Amniotic epithelial cell (primary cell): Measurements from ENCODE around the gene SLC34A3.
"Not testable (repeated sequence)": the region's sequence is repeated elsewhere in the genome, so short reads cannot be mapped to it uniquely, and the experiment has no call there.

Source experiments
- DNase-seq: peaks from one replicate; pipeline ENCODE4 v3.0.0-alpha.2; 2010; ENCODE audit warnings: low read depth

Gene SLC34A3

GRCh38 chr9:137241490-137242268 is 11.0 kb downstream of the SLC34A3 start:
- no peak for DNase-seq

GRCh38 chr9:137242269-137243203 is 11.8 kb downstream of the SLC34A3 start:
- DNase-seq = no peak

DNA sequence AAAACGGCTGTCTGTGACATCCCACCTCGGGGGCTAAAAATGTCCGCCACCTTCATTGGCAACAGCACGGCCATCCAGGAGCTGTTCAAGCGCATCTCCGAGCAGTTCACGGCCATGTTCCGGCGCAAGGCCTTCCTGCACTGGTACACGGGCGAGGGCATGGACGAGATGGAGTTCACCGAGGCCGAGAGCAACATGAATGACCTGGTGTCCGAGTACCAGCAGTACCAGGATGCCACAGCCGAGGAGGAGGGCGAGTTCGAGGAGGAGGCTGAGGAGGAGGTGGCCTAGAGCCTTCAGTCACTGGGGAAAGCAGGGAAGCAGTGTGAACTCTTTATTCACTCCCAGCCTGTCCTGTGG is 12.5 kb downstream of the SLC34A3 start:
- DNase-seq = not testable (repeated sequence)

DNA sequence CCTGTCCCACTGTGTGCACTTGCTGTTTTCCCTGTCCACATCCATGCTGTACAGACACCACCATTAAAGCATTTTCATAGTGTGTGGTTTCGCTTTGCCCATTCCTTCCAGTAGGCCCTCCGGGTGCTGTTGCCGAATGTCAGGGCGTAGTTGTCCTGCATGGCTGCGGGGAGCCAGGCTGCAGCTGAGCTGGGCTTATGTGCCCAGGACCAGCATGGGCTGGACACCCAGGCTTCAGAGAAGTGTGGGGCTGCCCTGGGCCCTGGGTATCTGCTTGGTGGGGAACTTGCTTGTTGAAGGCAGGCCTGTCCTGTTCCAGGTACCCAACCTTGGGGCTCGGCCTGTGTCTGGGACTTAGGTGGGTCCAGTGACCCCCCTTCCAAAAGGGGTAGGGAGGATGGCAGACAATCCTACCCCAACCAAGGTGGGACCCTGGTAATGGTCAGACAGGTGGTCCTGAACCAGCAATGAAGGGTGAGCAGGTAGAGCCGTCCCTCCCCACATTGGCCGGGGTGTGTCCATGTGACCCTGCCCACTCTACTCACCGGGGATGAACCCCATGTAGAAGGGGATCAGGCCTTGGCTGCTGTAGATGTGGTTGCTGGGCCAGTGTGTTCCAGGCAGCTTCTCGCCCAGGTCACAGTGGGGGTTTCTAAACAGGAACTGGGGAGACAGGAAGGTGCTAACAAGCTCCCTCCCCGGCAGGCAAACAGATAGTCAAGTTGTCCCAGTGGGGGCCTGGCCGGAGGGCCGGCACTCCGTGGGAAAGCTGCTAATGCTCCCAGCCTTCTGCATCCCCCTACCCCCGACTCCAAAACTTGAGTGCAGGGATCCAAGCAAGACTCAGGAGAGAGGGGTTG is 13.2 kb downstream of the SLC34A3 start:
- no peak for DNase-seq

- DNase-seq = no peak
Observed at GRCh38 chr9:137244486-137245449, 14.1 kb downstream of the SLC34A3 start.

DNA sequence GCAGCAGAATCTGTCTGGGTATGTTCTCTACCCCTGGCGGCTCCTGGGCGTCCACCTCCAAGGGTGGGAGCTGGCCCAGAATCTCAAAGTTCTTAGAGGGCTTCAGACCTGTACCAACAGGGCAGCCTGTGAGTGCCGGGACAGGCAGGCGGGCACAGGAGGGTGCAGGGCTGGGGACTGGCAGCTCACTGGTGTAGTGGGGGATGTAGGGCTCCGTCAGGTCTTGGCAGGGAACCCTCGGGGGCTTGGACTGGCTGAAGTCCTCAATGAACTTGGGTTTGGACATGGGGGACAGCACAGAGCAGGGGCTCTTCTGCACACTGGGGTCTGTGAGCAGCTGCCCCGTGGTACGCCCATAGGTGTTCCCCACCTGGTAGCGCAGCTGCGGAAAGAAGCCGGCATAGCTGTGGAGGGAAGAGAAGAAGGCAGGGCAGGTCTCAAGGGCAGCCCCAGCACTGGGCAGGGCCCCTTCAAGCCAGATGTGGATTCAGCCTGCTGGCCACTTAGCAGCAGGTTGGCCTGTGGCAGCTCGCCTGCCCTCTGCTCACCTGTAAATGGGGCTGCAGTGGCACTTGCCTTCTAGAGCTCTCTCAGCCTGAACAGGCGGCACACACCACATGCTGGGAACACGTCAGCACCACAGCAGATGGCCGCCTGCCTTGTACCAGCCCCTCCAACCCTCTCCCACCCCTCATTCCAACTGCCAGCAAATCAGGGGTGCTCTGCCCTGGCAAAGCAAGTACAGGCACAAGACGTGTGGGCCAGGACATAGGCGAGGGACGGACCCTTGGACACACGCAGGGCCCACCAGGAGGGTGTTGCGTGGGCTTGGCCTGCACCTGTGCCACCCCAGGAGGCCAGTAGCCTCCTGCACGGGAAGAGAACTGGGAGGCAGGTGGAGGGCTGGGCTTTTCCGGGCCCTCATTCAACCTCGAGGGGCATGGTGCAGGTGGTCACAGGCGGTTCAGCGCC is 15.0 kb downstream of the SLC34A3 start:
- no peak for DNase-seq

GRCh38 chr9:137247135-137247915 is 16.6 kb downstream of the SLC34A3 start:
- DNase-seq = peak; percentile 62

DNA sequence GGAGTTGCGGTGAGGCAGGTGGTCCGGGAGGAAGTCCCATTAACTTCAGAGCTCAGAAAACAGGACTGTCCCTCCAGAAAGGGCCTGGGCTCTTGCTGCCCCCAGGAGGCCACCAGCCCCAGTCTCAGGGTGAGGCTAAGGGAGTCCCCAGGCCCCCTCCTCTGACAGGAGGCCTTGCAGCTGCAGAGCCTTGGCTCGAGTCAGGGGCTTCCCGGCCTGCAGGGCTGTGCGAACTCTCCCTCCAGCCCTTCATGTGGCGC is 17.1 kb downstream of the SLC34A3 start:
- DNase-seq = no peak

DNA sequence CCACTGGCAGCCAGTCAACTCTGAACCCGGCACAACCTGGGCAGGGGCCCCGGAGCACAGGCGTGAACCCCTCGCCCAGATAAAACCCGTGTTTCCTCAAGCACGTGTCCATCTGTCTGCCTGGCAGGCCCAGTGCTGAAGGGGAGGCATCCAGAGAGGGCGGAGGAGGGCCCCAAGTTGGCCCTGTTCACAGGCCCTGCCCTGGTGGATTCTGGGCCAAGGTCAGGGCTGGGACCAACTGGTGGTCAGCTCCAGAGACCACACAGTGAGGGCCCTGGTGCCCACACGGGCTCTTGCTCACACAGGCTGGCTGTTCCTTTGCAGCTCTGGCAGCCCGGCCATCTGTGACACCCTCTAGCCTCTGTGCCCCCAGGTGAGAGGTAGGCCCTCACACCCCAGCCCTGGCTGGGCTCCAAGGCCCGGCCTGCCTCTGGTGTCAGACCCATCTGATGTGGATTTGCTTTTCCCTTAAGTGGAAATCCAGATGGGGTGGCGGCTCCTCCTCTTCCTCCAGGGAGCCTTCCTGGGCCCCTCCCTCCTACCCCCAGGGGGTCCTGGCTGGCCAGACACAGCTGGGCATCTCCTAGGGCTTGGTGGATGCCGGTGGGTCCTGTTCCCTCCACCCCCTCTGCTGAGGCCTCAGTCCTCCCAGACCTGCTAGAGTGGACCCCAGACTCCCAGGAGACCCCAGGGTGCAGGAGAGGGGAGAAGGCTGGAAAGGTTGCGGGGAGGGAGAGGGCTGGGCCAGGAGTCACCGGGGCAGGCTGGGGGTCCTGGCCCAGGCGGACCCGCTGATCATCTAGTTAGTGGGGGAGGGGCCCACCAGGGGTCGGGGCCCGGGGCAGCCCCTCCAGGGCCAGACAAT is 19.9 kb downstream of the SLC34A3 start:
- DNase-seq = no peak

GRCh38 chr9:137251194-137251461 is 20.4 kb downstream of the SLC34A3 start, which contains the start of gene STPG3:
STPG3 (plus strand) TSS chr9:137251286; CDS start chr9:137251287, 1 bp downstream.
- no peak for DNase-seq

GRCh38 chr9:137251490-137252268 is 21.0 kb downstream of the SLC34A3 start:
- no peak for DNase-seq

DNA sequence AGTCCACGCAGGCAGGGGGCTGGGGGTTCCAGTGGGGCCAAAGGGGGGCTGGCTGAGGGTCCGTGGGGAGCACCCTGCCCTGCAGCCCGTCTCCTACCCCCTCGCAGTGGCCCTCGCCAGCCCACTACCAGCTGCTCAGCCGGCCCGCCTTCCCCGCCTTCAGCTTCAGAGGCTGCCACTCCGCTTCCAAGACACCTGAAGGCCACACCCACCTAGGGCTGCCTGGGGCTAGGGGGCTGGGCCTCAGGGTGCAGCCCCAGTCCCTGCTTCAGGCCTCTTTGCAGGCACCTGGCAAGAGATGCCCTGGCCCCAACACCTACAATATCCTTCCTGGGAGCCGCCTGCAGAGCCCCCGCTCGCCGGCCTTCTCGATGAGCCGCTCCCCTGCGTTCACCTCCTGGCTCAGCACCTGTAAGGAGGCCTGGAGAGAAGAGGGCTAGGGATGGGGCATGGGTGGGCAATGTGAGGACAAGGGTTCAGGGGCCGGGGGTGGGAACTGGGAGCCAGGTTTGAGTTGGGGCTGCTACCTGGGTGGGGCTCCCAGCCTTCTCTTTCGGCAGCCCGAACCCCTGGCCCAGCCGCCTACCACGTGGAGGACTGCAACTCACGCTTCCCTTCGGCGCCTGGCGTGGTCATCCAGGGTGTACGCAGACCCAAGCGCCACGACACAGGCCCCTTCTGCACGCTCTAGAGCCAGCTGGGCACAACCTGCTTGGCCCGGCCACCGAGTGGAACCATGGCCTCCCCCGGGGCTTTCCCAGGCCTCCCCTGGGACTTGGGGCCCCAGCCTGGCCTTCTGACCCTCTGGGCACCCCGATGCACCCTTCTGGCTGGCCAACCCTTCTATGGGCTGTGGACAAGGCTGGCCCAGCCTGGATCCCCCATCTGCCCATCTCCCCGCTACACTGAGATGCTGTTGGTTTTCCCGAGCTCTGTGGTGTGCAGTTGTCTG is 22.1 kb downstream of the SLC34A3 start:
- DNase-seq = no peak

DNA sequence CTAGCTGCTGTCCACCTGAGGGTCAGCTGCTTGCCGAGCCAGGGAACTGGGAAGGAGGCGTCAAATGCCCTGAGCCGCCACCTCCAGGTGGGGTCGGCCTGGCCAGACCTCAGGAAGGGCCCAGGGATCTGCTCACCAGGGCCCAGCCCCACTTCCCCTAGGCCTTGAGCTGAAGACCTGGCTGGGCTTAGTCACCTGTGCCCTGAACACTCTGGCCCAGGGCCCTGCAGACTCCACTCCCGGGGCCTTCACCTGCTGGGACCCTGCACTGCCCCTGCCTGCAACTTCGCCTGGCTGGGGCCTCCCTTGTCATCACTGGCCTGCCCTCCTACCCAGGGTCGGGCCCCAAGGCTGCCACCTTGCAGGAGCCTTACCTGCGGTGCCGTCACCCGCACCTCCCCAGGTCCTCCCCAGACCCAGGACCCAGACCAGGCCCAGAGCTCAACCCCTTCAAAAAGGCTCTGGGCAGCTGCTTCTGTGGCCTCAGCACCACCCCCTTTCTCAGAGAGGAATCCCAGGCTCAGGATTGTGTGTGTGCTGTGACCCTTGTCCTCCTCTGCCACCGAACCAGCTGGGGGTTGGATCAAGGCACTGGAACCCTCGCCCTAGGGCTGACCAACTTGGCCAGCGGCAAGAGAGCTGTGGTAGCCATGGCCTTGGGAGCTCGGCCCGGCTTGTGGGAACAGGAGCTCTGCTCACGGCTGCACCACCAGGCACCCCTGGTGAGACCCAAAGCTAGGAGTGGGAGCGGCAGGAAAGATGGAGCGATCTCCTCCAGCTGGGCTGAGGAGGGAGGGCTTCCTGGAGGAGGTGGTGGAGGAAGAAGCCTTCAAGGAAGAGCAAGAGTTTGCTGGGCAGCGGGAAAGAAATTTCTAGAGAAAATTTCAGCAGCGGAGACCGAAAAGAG is 23.3 kb downstream of the SLC34A3 start:
- peak; percentile 28 for DNase-seq

GRCh38 chr9:137254624-137255447 is 24.1 kb downstream of the SLC34A3 start, which contains the start of gene NELFB:
NELFB (plus strand) TSS chr9:137255327.
- DNase-seq = peak; percentile 76
